Activated CD4-positive, alpha-beta T cell treated with anti-CD3 and anti-CD28 coated beads for 36 hours (primary cell): ENCODE data around the gene ZC3H12C. TPM values are rescaled to one million over a fixed set of nuclear protein-coding genes. Genes with fewer than 3 reads are reported as not detected.
"Not testable (repeated sequence)": the region's sequence is repeated elsewhere in the genome, so short reads cannot be mapped to it uniquely, and the experiment has no call there.

Source experiments
- ATAC-seq: fragments of 200-7000 bp; cut with Tn5 transposase; one replicate; pipeline ENCODE4 v1.10.0; 2021; ENCODE audit warnings: mild to moderate bottlenecking, moderate library complexity
- CTCF ChIA-PET: fragments of 350-600 bp; sonication (Branson Sonifier 250); formaldehyde crosslinking; loops from one replicate; lab custom pipeline; 2021; ENCODE audit warnings: antibody characterized with exemption; lab: Charles Lee
- POLR2A ChIA-PET: fragments of 350-600 bp; sonication (Branson Sonifier 250); formaldehyde crosslinking; loops from one replicate; lab custom pipeline; 2021; ENCODE audit warnings: antibody characterized with exemption, inconsistent platforms; lab: Charles Lee
- DNase-seq: peaks from one replicate; pipeline ENCODE4 v3.0.0-alpha.2; 2020
- H3K27ac Mint-ChIP-seq: one replicate; pipeline ENCODE4 v1.8.0; 2021; ENCODE audit warnings: mixed read lengths
- H3K27me3 Mint-ChIP-seq: one replicate; pipeline ENCODE4 v1.8.0; 2021; ENCODE audit warnings: mixed read lengths
- H3K36me3 Mint-ChIP-seq: one replicate; pipeline ENCODE4 v1.8.0; 2021; ENCODE audit warnings: low read depth, mixed read lengths
- H3K4me1 Mint-ChIP-seq: one replicate; pipeline ENCODE4 v1.8.0; 2021; ENCODE audit warnings: mixed read lengths
- H3K4me3 Mint-ChIP-seq: one replicate; pipeline ENCODE4 v1.8.0; 2021; ENCODE audit warnings: mild to moderate bottlenecking, moderate library complexity, mixed read lengths
- H3K9me3 Mint-ChIP-seq: one replicate; pipeline ENCODE4 v1.8.0; 2021; ENCODE audit warnings: low read depth, mixed read lengths
- intact Hi-C, 2 experiments: fragments of 100-400 bp; cut with DNase I in 1 of 2; cut with micrococcal nuclease in 1 of 2; formaldehyde crosslinking; loops; one replicate each; pipeline versions ENCODE4 v1.14.2 to v1.15.1; 2022 to 2024; cut with DNase I, micrococcal nuclease
- total RNA-seq, 2 experiments: library from RNA; stranded (reverse); gene quantifications; one replicate each; pipeline ENCODE4 v1.2.3, GENCODE V29; 2021

ZC3H12C gene
- total RNA-seq, 2 experiments from 2014 or later = 1.6 TPM

DNA sequence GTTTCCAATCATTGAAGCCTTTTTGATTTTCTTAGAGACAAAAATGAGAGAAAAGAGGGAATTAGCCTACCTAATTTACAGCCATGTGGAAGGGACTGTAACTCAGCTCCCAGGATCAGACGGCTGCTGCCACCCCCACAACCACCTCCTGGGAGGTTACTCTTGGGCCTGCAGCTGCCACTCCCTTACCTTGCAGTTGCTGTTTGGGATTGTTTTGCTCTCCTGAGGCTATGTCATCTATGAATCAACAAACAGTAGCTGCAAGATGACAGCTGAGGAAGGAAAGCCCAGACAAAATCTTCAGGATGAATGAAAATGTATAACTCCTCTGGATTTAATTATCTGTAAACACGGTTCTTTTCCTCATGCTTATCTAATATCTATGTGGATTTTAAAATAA, 28.0 kb upstream of the ZC3H12C start:
- H3K4me1 Mint-ChIP-seq = no peaks in the 10 kb centered on the region
- no peak overlapping the region for H3K4me3 Mint-ChIP-seq
- ATAC-seq (no peak), DNase-seq (no peak)
- H3K9me3 Mint-ChIP-seq = no peaks in the 10 kb centered on the region
- peaks cover 10% of the 10 kb centered on the region for H3K27me3 Mint-ChIP-seq
- ChIA-PET POLR2A (no interaction called here), CTCF (interaction anchor here (0.7 kb wide), 1 partner anchor 835 kb away, joined by 3 read pairs; no protein-coding TSS in a partner anchor)
- no peak overlapping the region for H3K27ac Mint-ChIP-seq
- H3K36me3 Mint-ChIP-seq = no peaks in the 10 kb centered on the region
- intact Hi-C loops = no loop called here

DNA sequence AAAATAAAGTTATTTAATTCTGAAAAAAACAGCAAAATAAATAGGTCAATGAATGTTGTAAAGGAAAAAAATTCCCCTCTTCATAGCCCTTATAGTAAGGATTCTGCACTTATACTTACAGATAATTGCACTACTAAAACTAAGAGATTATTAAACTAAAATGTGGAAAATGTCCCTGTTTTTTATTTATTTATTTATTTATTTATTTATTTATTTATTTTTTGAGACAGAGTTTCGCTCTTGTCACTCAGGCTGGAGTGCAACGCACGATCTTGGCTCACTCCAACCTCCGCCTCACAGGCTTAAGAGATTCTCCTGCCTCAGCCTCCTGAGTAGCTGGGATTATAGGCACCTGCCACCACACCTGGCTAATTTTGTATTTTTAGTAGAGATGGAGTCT, 25.2 kb upstream of the ZC3H12C start:
- H3K27me3 Mint-ChIP-seq = peaks cover 13% of the 10 kb centered on the region
- ATAC-seq, CTCF ChIA-PET, DNase-seq, H3K9me3 Mint-ChIP-seq, H3K4me1 Mint-ChIP-seq, H3K27ac Mint-ChIP-seq, intact Hi-C loops, POLR2A ChIA-PET, H3K4me3 Mint-ChIP-seq, H3K36me3 Mint-ChIP-seq: not testable (repeated sequence)

DNA sequence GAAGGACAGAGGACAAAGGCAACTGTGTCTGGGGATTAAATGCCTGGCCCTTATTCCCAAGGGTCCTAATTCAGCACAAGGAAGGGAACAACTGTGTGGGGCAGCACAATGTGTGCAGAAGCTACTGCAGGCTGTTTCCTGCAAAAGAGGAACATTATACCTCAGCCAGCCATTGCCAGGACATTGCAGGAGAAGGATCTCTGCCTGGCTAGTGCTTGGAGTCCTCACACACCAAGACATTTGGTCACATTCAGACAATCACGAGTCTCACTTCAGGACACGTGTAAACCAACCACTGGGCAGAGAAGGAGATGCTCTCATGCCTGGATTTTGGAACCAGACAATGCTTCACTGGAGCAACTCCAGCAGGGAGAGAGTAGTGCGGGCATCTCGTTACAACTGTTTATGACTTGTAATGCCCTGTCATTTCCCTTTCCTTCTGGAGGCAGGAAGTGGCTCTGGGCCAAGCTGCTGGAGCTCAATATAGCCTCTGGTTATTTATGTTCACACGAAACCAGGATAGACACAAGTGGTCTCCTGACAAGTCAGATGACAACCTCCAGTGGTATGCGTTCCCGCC, 23.9 kb upstream of the ZC3H12C start:
- no peaks in the 10 kb centered on the region for H3K4me1 Mint-ChIP-seq
- CTCF ChIA-PET = interaction anchor here (0.6 kb wide), 1 partner anchor 542 kb away, joined by 4 read pairs; no protein-coding TSS in a partner anchor
- POLR2A ChIA-PET = no interaction called here
- H3K4me3 Mint-ChIP-seq = no peak overlapping the region
- H3K9me3 Mint-ChIP-seq = no peaks in the 10 kb centered on the region
- no peak overlapping the region for H3K27ac Mint-ChIP-seq
- no peaks in the 10 kb centered on the region for H3K36me3 Mint-ChIP-seq
- H3K27me3 Mint-ChIP-seq = peaks cover 16% of the 10 kb centered on the region
- intact Hi-C loops = no loop called here
- DNase-seq (no peak), ATAC-seq (no peak)

DNA sequence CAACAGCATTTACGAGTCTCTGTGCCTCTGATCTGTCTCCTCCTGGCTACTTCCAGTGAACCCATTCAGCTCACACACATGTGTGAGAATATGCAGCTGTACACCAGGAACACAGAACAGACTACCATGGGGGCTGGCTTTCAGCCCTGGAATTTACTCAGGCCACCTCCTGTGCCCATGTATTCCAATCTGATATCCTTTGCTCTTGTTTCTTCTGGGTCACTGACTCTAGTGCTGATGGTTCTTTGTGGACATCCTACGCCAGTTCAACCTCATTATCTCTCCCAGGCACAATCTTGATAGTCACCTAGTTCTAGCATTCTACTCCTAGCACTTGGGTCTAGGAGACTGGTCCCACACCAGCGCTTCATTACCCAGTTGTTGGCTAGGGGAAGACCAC, 23.0 kb upstream of the ZC3H12C start:
- no peaks in the 10 kb centered on the region for H3K4me1 Mint-ChIP-seq
- intact Hi-C loops = no loop called here
- ChIA-PET POLR2A (no interaction called here), CTCF (no interaction called here)
- peaks cover 16% of the 10 kb centered on the region for H3K27me3 Mint-ChIP-seq
- H3K4me3 Mint-ChIP-seq = no peak overlapping the region
- H3K36me3 Mint-ChIP-seq = no peaks in the 10 kb centered on the region
- H3K9me3 Mint-ChIP-seq = no peaks in the 10 kb centered on the region
- no peak for DNase-seq
- H3K27ac Mint-ChIP-seq = no peak overlapping the region
- ATAC-seq = no peak

DNA sequence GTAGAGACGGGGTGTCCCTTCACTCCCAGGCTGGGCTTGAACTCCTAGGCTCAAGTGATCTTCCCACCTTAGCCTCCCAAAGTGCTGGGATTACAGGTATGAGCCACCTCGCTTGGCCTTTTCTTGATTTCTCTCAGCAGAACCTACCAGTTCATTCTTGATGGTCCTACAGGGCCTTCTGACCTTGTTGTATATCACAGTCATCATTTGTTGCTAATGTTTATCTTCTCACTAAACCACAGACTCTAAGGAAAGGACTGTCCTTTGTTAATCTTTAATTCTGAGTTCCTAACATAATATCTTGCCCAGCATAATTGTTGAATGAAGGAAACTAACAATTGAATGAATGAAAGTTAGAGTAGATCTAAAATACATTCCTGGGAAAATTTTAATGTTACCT, 22.0 kb upstream of the ZC3H12C start:
- POLR2A ChIA-PET = no interaction called here
- no peak overlapping the region for H3K4me3 Mint-ChIP-seq
- no peaks in the 10 kb centered on the region for H3K9me3 Mint-ChIP-seq
- intact Hi-C loops = no loop called here
- peaks cover under 1% of the 10 kb centered on the region for H3K4me1 Mint-ChIP-seq
- DNase-seq (no peak), ATAC-seq (no peak)
- CTCF ChIA-PET = no interaction called here
- peaks cover 17% of the 10 kb centered on the region for H3K27me3 Mint-ChIP-seq
- H3K27ac Mint-ChIP-seq = no peak overlapping the region
- H3K36me3 Mint-ChIP-seq = no peaks in the 10 kb centered on the region

DNA sequence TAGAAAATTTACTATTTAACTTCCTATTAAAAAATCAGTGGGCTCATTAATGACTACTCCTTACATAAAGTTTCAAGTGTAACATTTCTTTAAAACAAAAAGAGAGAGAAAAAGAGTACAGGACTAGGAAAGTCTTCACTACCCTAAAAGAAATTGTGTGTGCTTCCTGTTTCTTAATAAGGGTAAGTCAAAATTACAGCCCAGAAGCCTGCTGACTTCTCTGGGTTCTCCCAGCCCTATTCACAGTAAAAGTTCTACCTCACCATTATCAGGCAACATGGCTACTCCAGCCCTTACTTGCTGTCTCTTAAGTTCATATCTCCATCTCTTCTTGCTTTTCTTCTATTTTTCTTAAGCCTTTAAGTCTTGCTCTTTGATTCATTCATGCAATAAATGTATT, 20.3 kb upstream of the ZC3H12C start:
- DNase-seq (no peak), ATAC-seq (no peak)
- ChIA-PET POLR2A (no interaction called here), CTCF (no interaction called here)
- H3K9me3 Mint-ChIP-seq = no peaks in the 10 kb centered on the region
- H3K36me3 Mint-ChIP-seq = no peaks in the 10 kb centered on the region
- H3K4me3 Mint-ChIP-seq = no peak overlapping the region
- peaks cover 22% of the 10 kb centered on the region for H3K27me3 Mint-ChIP-seq
- intact Hi-C loops = no loop called here
- peaks cover 13% of the 10 kb centered on the region for H3K4me1 Mint-ChIP-seq
- H3K27ac Mint-ChIP-seq = no peak overlapping the region

DNA sequence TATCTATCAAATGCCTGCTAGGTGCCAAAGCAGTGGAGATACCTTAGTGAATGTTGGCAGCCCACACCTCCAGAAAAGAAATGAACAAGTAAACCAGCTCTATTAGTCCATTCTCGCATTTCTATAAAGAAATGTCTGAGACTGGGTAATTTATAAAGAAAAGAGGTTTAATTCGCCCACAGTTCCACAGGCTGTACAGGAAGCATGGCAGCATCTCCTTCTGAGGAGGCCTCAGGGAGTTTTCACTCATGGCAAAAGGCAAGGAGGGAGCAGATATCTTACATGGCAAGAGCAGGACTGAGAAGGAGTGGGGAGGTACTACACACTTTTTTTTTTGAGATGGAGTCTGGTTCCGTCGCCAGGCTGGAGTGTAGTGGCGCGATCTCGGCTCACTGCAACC, 18.7 kb upstream of the ZC3H12C start:
- POLR2A ChIA-PET = no interaction called here
- H3K4me1 Mint-ChIP-seq = peaks cover 17% of the 10 kb centered on the region
- H3K36me3 Mint-ChIP-seq = no peaks in the 10 kb centered on the region
- CTCF ChIA-PET = no interaction called here
- intact Hi-C loops = no loop called here
- peaks cover 23% of the 10 kb centered on the region for H3K27me3 Mint-ChIP-seq
- ATAC-seq (no peak), DNase-seq (no peak)
- H3K9me3 Mint-ChIP-seq = peaks cover 2% of the 10 kb centered on the region
- no peak overlapping the region for H3K4me3 Mint-ChIP-seq
- no peak overlapping the region for H3K27ac Mint-ChIP-seq

DNA sequence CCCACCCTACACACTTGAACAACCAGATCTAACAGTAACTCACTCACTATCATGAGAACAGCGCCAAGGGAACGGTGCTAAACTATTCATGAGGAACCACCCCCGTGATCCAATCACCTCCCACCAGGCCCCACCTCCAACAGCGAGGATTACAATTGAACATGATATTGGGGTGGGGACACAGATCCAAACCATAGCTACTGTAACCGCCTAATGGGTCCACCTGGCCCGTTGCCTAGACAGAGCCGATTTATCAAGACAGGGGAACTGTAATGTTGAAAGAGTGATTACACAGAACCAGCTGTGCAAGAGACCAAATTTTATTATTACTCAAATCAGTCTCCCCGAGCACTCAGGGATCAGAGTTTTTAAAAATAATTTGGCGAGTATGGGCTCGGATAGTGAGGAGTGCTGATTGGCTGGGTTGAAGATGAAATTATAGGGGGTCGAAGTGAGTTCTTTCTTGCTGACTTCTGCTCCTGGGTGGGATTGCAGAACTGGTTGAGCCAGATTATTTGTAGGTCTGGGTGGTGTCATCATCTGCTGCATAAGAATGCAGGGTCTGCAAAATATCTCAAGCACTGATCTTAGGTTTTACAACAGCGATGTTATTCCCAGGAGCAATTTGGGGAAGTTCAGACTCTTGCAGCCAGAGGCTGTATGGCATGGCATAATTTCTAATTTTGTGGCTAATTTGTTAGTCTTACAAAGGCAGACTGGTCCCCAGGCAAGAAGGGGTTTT, 17.9 kb upstream of the ZC3H12C start:
- intact Hi-C loops = loop anchor here in 1 of 2 experiments (5.0 kb wide), 1 partner anchor 88 kb away; no protein-coding TSS in a partner anchor
- no peaks in the 10 kb centered on the region for H3K36me3 Mint-ChIP-seq

DNA sequence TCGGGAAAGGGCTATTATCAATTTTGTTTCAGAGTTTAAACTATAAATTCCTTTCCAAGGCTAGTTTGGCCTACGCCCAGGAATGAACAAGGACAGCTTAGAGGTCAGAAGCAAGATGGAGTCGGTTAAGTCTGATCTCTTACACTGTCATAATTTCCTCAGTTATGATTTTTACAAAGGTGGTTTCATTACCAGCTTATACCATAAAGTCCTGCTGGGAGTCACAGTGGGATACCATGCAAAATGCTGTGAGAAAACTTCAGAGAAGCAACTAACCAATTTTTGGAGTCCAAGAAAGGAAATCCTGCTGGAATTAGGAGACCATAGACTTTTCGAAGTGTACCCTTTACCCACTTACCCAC, 17.4 kb upstream of the ZC3H12C start:
- Mint-ChIP-seq H3K27me3 (peaks cover 17% of the 10 kb centered on the region), H3K4me1 (peaks cover 17% of the 10 kb centered on the region), H3K27ac (no peak overlapping the region), H3K4me3 (no peak overlapping the region), H3K9me3 (peaks cover 2% of the 10 kb centered on the region), H3K36me3 (no peaks in the 10 kb centered on the region)
- DNase-seq (no peak), ATAC-seq (no peak)
- ChIA-PET CTCF (interaction anchor here (2.0 kb wide), 1 partner anchor 12 kb away, joined by 4 read pairs; no protein-coding TSS in a partner anchor), POLR2A (no interaction called here)
- intact Hi-C loops = loop anchor here in 1 of 2 experiments (5.0 kb wide), 1 partner anchor 89 kb away; no protein-coding TSS in a partner anchor

More for the DNA sequence above, 17.9 kb upstream of the ZC3H12C start:
- peaks cover 17% of the 10 kb centered on the region for H3K4me1 Mint-ChIP-seq
- peaks cover 2% of the 10 kb centered on the region for H3K9me3 Mint-ChIP-seq
- ChIA-PET CTCF (interaction anchor here (2.0 kb wide), 1 partner anchor 12 kb away, joined by 4 read pairs; no protein-coding TSS in a partner anchor), POLR2A (no interaction called here)
- no peak for ATAC-seq
- peaks cover 20% of the 10 kb centered on the region for H3K27me3 Mint-ChIP-seq
- DNase-seq = no peak
- H3K4me3 Mint-ChIP-seq = no peak overlapping the region
- no peak overlapping the region for H3K27ac Mint-ChIP-seq

DNA sequence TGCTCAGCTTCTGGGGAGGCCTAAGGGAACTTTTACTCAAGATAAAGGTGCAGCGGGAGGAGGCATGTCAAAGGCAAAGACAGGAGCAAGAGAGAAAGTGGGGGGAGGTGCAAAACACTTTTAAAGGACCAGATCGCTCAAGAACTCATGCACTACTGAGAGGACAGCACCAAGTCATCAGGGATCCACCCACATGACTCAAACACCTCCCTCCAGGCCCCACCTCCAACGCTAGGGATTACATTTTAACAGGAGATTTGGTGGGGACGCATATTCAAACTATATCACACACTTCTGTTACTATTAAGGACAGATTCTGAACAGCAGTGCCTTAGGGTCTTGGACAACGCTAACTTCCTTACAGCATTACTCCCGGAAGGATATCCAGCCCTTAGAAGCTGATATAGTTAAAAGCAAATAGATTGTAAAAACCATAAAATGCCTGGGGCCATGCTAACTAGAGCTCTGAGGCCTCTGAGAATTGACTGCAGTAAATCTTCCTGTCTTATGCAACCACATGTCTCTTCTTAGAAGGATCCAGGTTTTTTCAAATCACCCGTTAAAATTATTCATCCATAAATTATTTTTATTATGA, 16.7 kb upstream of the ZC3H12C start:
- ATAC-seq (peak; percentile 25), DNase-seq (no peak)
- intact Hi-C loops = loop anchor here in 1 of 2 experiments (5.0 kb wide), 1 partner anchor 89 kb away; no protein-coding TSS in a partner anchor
- no peak overlapping the region for H3K27ac Mint-ChIP-seq
- ChIA-PET CTCF (interaction anchor here (2.0 kb wide), 1 partner anchor 13 kb away, joined by 4 read pairs; no protein-coding TSS in a partner anchor), POLR2A (no interaction called here)
- H3K27me3 Mint-ChIP-seq = peaks cover 16% of the 10 kb centered on the region
- H3K9me3 Mint-ChIP-seq = peaks cover 2% of the 10 kb centered on the region
- H3K4me3 Mint-ChIP-seq = no peak overlapping the region
- H3K36me3 Mint-ChIP-seq = no peaks in the 10 kb centered on the region
- H3K4me1 Mint-ChIP-seq = peaks cover 17% of the 10 kb centered on the region

DNA sequence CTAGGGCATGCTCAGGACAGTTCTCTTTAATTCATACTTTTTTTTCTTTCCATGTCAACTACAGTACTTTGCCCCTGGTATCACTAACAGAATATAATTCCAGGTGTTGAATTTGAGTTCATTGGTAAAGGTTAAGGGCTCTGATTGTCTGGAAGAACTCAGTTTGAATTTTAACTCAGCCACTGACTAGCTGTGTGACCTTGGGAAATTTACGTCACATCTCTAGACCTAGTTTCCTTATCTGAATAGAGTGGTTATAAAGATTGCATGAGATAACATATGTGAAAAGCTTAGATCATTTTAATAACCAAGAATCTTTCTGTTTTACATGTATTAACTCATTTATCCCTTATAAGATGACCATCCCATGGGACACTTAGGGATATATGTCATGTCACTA, 15.8 kb upstream of the ZC3H12C start:
- no peak overlapping the region for H3K27ac Mint-ChIP-seq
- H3K36me3 Mint-ChIP-seq = no peaks in the 10 kb centered on the region
- DNase-seq (no peak), ATAC-seq (peak; percentile 30)
- peaks cover 2% of the 10 kb centered on the region for H3K9me3 Mint-ChIP-seq
- no peak overlapping the region for H3K4me3 Mint-ChIP-seq
- intact Hi-C loops = loop anchor here in 1 of 2 experiments (5.0 kb wide), 1 partner anchor 90 kb away; no protein-coding TSS in a partner anchor
- POLR2A ChIA-PET = interaction anchor here (0.7 kb wide), 1 partner anchor 13 kb away, joined by 3 read pairs; no protein-coding TSS in a partner anchor
- CTCF ChIA-PET = interaction anchor here (1.3 kb wide), 1 partner anchor 96 kb away, joined by 3 read pairs; no protein-coding TSS in a partner anchor
- H3K4me1 Mint-ChIP-seq = peaks cover 17% of the 10 kb centered on the region
- peaks cover 13% of the 10 kb centered on the region for H3K27me3 Mint-ChIP-seq
